Astrocyte (in vitro differentiated cells and primary cell): Measurements from ENCODE around the gene CADM1. TPM values are rescaled to one million over a fixed set of nuclear protein-coding genes. Genes with fewer than 3 reads are reported as not detected.

ENCODE experiments used
- DNase-seq: peaks from one replicate; pipeline ENCODE4 v3.0.0-alpha.2; 2010; ENCODE audit warnings: low read depth
- FAIRE-seq: peaks from 2 replicates; lab custom pipeline; 2011; peaks lifted over from hg19 to GRCh38; lab: Jason Lieb, UNC
- H2AFZ ChIP-seq: 2 replicates; pipeline ENCODE4 v1.6.0; 2012; ENCODE audit warnings: low read depth, low read length, inconsistent platforms
- H3K27ac ChIP-seq: 2 replicates; pipeline ENCODE4 v1.5.1; 2011; ENCODE audit warnings: low read depth, low read length, inconsistent platforms
- H3K27me3 ChIP-seq: 2 replicates; pipeline ENCODE4 v1.6.0; 2011; ENCODE audit warnings: low read length, inconsistent platforms; ENCODE audit not compliant: insufficient read depth
- H3K36me3 ChIP-seq: 2 replicates; pipeline ENCODE4 v1.5.1; 2011; ENCODE audit warnings: low read length, inconsistent platforms; ENCODE audit not compliant: insufficient read depth
- H3K4me1 ChIP-seq: 2 replicates; pipeline ENCODE4 v1.5.1; 2011; ENCODE audit warnings: low read length, inconsistent platforms; ENCODE audit not compliant: insufficient read depth
- H3K4me2 ChIP-seq: 2 replicates; pipeline ENCODE4 v1.6.0; 2012; ENCODE audit warnings: low read length, inconsistent platforms
- H3K4me3 ChIP-seq: 2 replicates; pipeline ENCODE4 v1.5.1; 2011; ENCODE audit warnings: low read depth, mild to moderate bottlenecking, low read length, inconsistent platforms; ENCODE audit not compliant: insufficient read depth
- H3K79me2 ChIP-seq: 2 replicates; pipeline ENCODE4 v1.6.0; 2012; ENCODE audit warnings: mild to moderate bottlenecking, low read length, inconsistent platforms; ENCODE audit not compliant: insufficient read depth
- H3K9ac ChIP-seq: 2 replicates; pipeline ENCODE4 v1.6.0; 2012; ENCODE audit warnings: mild to moderate bottlenecking, low read length, inconsistent platforms
- H3K9me3 ChIP-seq: 2 replicates; pipeline ENCODE4 v1.5.1; 2012; ENCODE audit warnings: low read depth, mild to moderate bottlenecking, low read length, inconsistent platforms; ENCODE audit not compliant: insufficient read depth
- H4K20me1 ChIP-seq: 2 replicates; pipeline ENCODE4 v1.6.0; 2012; ENCODE audit warnings: low read length, inconsistent platforms; ENCODE audit not compliant: insufficient read depth
- H3K27ac Mint-ChIP-seq: one replicate; pipeline ENCODE4 v1.8.0; 2021; ENCODE audit warnings: mild to moderate bottlenecking, mixed read lengths; ENCODE audit not compliant: unreplicated experiment
- H3K27me3 Mint-ChIP-seq: one replicate; pipeline ENCODE4 v1.8.0; 2021; ENCODE audit warnings: low read depth, mixed read lengths; ENCODE audit not compliant: unreplicated experiment
- H3K36me3 Mint-ChIP-seq: one replicate; pipeline ENCODE4 v1.8.0; 2021; ENCODE audit warnings: low read depth, mixed read lengths; ENCODE audit not compliant: unreplicated experiment
- H3K4me1 Mint-ChIP-seq: one replicate; pipeline ENCODE4 v1.8.0; 2021; ENCODE audit warnings: low read depth, mixed read lengths; ENCODE audit not compliant: unreplicated experiment
- H3K4me3 Mint-ChIP-seq: one replicate; pipeline ENCODE4 v1.8.0; 2021; ENCODE audit warnings: mild to moderate bottlenecking, moderate library complexity, mixed read lengths; ENCODE audit not compliant: unreplicated experiment
- H3K9me3 Mint-ChIP-seq: one replicate; pipeline ENCODE4 v1.8.0; 2021; ENCODE audit warnings: mild to moderate bottlenecking, mixed read lengths; ENCODE audit not compliant: unreplicated experiment
- EZH2 ChIP-seq: IDR thresholded peaks from 2 replicates; pipeline ENCODE4 v1.6.1; 2012; ENCODE audit warnings: mild to moderate bottlenecking, low read length, inconsistent platforms; ENCODE audit not compliant: insufficient read depth
- total RNA-seq: library from RNA; stranded (reverse); gene quantifications from 2 replicates; pipeline ENCODE4 v1.2.1, GENCODE V29; 2021
- TF ChIP-seq, protein P1 (sequence below): IDR thresholded peaks from 2 replicates; pipeline ENCODE4 v1.5.1; 2011; ENCODE audit warnings: low read depth, mild to moderate bottlenecking, inconsistent platforms, low read length, moderate library complexity; ENCODE audit not compliant: insufficient read depth

Gene CADM1
- total RNA-seq, 1 donor from 2014 or later: 414 TPM

DNA sequence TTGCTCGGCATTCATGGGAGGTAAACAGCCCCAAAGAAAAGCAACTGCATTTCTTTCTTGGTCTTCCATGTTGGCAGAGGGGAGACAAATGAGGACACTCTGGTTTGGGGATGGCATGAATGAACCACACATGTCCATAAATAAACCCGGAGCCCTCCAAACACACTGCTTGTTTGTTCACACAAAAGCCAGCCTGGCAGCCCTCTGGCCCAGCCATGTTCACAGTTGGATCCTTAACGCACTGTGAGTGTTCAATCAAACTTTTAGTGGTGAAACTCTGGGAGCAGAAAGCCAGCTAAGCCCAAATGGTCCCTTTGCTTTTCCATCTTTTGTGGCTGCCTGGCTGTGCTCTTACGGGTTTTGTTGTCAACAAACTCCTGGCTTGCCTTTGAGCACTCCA, 336.8 kb downstream of the CADM1 start:
- H3K79me2 ChIP-seq: no peaks in the 10 kb centered on the region
- TF ChIP-seq EZH2: no peak
- TF ChIP-seq, protein P1, sequence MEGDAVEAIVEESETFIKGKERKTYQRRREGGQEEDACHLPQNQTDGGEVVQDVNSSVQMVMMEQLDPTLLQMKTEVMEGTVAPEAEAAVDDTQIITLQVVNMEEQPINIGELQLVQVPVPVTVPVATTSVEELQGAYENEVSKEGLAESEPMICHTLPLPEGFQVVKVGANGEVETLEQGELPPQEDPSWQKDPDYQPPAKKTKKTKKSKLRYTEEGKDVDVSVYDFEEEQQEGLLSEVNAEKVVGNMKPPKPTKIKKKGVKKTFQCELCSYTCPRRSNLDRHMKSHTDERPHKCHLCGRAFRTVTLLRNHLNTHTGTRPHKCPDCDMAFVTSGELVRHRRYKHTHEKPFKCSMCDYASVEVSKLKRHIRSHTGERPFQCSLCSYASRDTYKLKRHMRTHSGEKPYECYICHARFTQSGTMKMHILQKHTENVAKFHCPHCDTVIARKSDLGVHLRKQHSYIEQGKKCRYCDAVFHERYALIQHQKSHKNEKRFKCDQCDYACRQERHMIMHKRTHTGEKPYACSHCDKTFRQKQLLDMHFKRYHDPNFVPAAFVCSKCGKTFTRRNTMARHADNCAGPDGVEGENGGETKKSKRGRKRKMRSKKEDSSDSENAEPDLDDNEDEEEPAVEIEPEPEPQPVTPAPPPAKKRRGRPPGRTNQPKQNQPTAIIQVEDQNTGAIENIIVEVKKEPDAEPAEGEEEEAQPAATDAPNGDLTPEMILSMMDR: no peak
- DNase-seq (no peak), FAIRE-seq (no peak)
- Mint-ChIP-seq H3K4me1 (peaks cover 13% of the 10 kb centered on the region), H3K9me3 (no peaks in the 10 kb centered on the region), H3K27ac (no peak overlapping the region), H3K4me3 (no peak overlapping the region), H3K27me3 (peaks cover 9% of the 10 kb centered on the region), H3K36me3 (peaks cover 3% of the 10 kb centered on the region)
- H3K27me3 ChIP-seq: peaks cover 9% of the 10 kb centered on the region
- no peaks in the 10 kb centered on the region for H3K36me3 ChIP-seq
- no peaks in the 10 kb centered on the region for H3K9me3 ChIP-seq
- no peak overlapping the region for H3K9ac ChIP-seq
- no peak overlapping the region for H3K27ac ChIP-seq
- H3K4me3 ChIP-seq: no peak overlapping the region
- no peak overlapping the region for H2AFZ ChIP-seq
- H3K4me1 ChIP-seq: peaks cover 3% of the 10 kb centered on the region
- H3K4me2 ChIP-seq: no peak overlapping the region
- H4K20me1 ChIP-seq: no peaks in the 10 kb centered on the region

DNA sequence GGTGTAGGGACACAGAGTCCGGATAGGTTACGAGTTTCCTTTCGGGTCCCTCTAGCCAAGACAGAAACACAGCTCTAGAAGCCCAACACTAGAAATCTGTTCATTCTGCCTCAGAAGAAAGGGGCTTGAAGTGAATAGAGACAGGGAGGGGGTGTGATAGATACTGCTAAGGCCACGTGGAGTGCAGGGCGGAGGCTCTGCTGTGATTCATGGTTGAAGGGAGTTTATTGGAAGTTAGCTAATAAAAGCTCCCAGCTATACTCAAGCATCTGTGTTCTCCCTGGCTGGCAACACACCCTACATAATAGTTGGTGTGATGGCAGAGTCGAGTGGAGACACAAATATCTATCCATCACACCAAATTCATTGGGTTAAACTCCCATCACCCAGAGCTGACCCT, 337.4 kb downstream of the CADM1 start:
- Histone ChIP-seq H3K4me2 (no peak overlapping the region), H2AFZ (no peak overlapping the region), H3K4me3 (no peak overlapping the region), H3K27me3 (peaks cover 9% of the 10 kb centered on the region), H3K79me2 (no peaks in the 10 kb centered on the region), H3K9ac (no peak overlapping the region), H3K27ac (no peak overlapping the region), H4K20me1 (no peaks in the 10 kb centered on the region), H3K4me1 (peaks cover 3% of the 10 kb centered on the region), H3K36me3 (no peaks in the 10 kb centered on the region), H3K9me3 (no peaks in the 10 kb centered on the region)
- FAIRE-seq: no peak
- Mint-ChIP-seq H3K27ac (no peak overlapping the region), H3K4me1 (peaks cover 10% of the 10 kb centered on the region), H3K27me3 (peaks cover 11% of the 10 kb centered on the region), H3K36me3 (peaks cover 3% of the 10 kb centered on the region), H3K4me3 (no peak overlapping the region), H3K9me3 (no peaks in the 10 kb centered on the region)
- DNase-seq: peak; percentile 20
- no peak for TF ChIP-seq EZH2
- TF ChIP-seq, protein P1: no peak

DNA sequence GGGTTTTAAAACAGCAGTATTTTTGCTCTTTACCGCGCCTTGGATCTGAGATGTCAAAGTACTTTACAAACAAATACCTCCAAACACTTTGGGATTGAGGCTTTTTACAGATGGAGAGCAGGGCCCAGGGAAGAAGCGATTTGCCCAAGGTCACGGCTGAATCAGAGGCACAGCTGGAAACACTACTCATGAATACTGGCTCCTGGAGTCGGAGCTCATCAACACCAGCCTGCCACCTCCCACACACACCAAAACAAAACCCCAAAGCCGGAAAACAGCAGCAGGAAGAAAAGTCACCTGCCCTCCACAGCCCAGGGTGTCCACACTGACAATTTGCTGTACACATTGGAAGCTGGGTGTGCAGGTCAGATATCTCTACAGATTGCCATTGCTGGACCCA, 339.4 kb downstream of the CADM1 start:
- Histone ChIP-seq H3K9me3 (no peaks in the 10 kb centered on the region), H4K20me1 (no peaks in the 10 kb centered on the region), H3K27ac (no peak overlapping the region), H3K4me3 (no peak overlapping the region), H3K4me2 (no peak overlapping the region), H2AFZ (no peak overlapping the region), H3K4me1 (peaks cover 3% of the 10 kb centered on the region), H3K9ac (no peak overlapping the region), H3K36me3 (no peaks in the 10 kb centered on the region), H3K79me2 (no peaks in the 10 kb centered on the region), H3K27me3 (peaks cover 12% of the 10 kb centered on the region)
- peak; percentile 15 for DNase-seq
- H3K36me3 Mint-ChIP-seq: no peaks in the 10 kb centered on the region
- no peak overlapping the region for H3K27ac Mint-ChIP-seq
- FAIRE-seq: no peak
- peaks cover 21% of the 10 kb centered on the region for H3K27me3 Mint-ChIP-seq
- no peak for TF ChIP-seq EZH2
- TF ChIP-seq, protein P1: no peak
- no peak overlapping the region for H3K4me3 Mint-ChIP-seq
- peaks cover 4% of the 10 kb centered on the region for H3K9me3 Mint-ChIP-seq
- peaks cover 10% of the 10 kb centered on the region for H3K4me1 Mint-ChIP-seq
